ENCODE results near the gene MTR. TPM values are rescaled to one million over a fixed set of nuclear protein-coding genes. Genes with fewer than 3 reads are reported as not detected.

The MTR gene
- 16.7 and 22.1 TPM in 2 replicates for total RNA-seq

GRCh38 chr1:236795035-236795756, at the start of gene MTR:
Gene MTR, plus strand, starts transcription at chr1:236795292. Its CDS starts 412 bp downstream, at chr1:236795704.

Other genes with a start within 250 kb of the MTR start
- 49.2 and 63.1 TPM in 2 replicates for gene HEATR1, start 190.8 kb upstream of the MTR start, total RNA-seq
- under 0.01 TPM in 1 of 2 replicates, not detected in the other for gene ACTN2, start 108.8 kb upstream of the MTR start, total RNA-seq
- gene MT1HL1, start 209.1 kb downstream of the MTR start, total RNA-seq = not detected in 2 replicates
- gene RYR2, start 246.9 kb downstream of the MTR start, total RNA-seq = under 0.01 TPM in 1 of 2 replicates, not detected in the other